Gastroesophageal sphincter (tissue), 3 donors: Measurements from ENCODE around the gene GAS2.

ENCODE experiments used
- EP300 ChIP-seq: sonication (generic); formaldehyde crosslinking; IDR thresholded peaks from one replicate; pipeline ENCODE4 v1.6.1; 2017; ENCODE audit warnings: antibody characterized with exemption, mild to moderate bottlenecking
- POLR2A ChIP-seq, 2 donors: fragments of 450-650 bp; IDR thresholded peaks; one replicate each; pipeline ENCODE4 v1.6.1; 2017; ENCODE audit warnings: antibody characterized with exemption in 2 of 2, mild to moderate bottlenecking in 2 of 2, moderate library complexity in 1 of 2
- POLR2AphosphoS5 ChIP-seq: sonication (generic); formaldehyde crosslinking; IDR thresholded peaks from one replicate; pipeline ENCODE4 v1.6.1; 2017; ENCODE audit warnings: antibody characterized with exemption
- TF ChIP-seq, protein P1 (sequence below), 4 experiments: fragments of 200-600 bp in 2 of 4; fragments of 450-650 bp in 2 of 4; sonication (generic) in 1 of 4; IDR thresholded peaks; one replicate each; pipeline ENCODE4 v1.5.1; 2017 to 2019; ENCODE audit warnings: antibody characterized with exemption in 4 of 4, mild to moderate bottlenecking in 2 of 4, moderate library complexity in 2 of 4

DNA sequence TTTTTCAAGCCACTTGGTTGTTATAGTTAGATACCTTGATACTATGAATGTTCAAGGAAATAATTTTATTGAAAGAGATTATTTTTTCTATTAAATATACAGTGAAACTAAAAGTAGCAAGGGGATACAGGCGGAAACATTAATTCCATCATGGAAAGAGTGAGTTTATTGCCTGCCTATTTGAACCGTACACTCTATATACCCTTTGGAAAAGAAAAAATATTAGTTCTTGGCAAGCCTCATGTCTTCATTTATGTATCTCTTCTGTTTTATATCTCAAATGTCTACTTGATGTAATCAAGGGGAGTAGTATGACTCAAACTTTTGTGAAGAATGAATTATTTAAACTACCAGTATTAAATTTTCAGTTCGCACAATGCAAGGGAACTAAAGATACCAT lies 54.0 kb downstream of the GAS2 start:
- TF ChIP-seq, protein P1, sequence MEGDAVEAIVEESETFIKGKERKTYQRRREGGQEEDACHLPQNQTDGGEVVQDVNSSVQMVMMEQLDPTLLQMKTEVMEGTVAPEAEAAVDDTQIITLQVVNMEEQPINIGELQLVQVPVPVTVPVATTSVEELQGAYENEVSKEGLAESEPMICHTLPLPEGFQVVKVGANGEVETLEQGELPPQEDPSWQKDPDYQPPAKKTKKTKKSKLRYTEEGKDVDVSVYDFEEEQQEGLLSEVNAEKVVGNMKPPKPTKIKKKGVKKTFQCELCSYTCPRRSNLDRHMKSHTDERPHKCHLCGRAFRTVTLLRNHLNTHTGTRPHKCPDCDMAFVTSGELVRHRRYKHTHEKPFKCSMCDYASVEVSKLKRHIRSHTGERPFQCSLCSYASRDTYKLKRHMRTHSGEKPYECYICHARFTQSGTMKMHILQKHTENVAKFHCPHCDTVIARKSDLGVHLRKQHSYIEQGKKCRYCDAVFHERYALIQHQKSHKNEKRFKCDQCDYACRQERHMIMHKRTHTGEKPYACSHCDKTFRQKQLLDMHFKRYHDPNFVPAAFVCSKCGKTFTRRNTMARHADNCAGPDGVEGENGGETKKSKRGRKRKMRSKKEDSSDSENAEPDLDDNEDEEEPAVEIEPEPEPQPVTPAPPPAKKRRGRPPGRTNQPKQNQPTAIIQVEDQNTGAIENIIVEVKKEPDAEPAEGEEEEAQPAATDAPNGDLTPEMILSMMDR (IDR thresholded peaks at IDR 0.05) = no peak
- no peak for TF ChIP-seq EP300
- TF ChIP-seq POLR2A (IDR thresholded peaks at IDR 0.05) = no peak
- TF ChIP-seq POLR2AphosphoS5 = no peak
